ENCODE results near the gene C19orf73. TPM values are rescaled to one million over a fixed set of nuclear protein-coding genes. Genes with fewer than 3 reads are reported as not detected.
A peak's percentile ranks its signal among the peaks of the same experiment; 100 is the strongest.

Gene C19orf73
- total RNA-seq, 4 donors from 2014 or later = 4.9 to 11.2 (median 8.9) TPM

DNA sequence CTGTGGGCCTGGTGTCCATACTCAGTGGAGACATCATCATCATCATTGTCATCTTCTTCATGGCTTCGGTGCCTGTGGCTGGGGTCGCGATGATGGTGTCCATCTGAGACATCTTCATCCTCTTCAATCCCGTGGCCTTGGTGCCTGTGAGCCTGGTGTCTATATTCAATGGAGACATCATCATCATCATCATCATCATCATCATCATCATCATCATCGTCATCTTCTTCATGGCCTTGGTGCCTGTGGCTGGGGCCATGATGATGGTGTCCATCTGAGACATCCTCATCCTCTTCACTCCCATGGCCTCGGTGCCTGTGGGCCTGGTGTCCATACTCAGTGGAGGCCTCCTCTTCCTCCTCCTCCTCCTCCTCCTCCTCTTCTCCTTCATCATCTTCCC lies 35.3 kb upstream of the C19orf73 start:
- intact Hi-C loops (cut with DNase I; ENCODE audit: low total_unique reads) = no loop called here
- TF ChIP-seq POLR2A (IDR thresholded peaks at IDR 0.05) = no peak
- TF ChIP-seq, protein P1, sequence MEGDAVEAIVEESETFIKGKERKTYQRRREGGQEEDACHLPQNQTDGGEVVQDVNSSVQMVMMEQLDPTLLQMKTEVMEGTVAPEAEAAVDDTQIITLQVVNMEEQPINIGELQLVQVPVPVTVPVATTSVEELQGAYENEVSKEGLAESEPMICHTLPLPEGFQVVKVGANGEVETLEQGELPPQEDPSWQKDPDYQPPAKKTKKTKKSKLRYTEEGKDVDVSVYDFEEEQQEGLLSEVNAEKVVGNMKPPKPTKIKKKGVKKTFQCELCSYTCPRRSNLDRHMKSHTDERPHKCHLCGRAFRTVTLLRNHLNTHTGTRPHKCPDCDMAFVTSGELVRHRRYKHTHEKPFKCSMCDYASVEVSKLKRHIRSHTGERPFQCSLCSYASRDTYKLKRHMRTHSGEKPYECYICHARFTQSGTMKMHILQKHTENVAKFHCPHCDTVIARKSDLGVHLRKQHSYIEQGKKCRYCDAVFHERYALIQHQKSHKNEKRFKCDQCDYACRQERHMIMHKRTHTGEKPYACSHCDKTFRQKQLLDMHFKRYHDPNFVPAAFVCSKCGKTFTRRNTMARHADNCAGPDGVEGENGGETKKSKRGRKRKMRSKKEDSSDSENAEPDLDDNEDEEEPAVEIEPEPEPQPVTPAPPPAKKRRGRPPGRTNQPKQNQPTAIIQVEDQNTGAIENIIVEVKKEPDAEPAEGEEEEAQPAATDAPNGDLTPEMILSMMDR (IDR thresholded peaks at IDR 0.05) = no peak
- DNase-seq (ENCODE audit: low spot score in 2 of 2) = no peak
- 88 to 91% methylated on average over 6 of the region's 6 CpGs for WGBS, 2 donors
- H3K4me3 ChIP-seq (ENCODE audit: low read depth, poor library complexity, severe bottlenecking) = no peak overlapping the region

DNA sequence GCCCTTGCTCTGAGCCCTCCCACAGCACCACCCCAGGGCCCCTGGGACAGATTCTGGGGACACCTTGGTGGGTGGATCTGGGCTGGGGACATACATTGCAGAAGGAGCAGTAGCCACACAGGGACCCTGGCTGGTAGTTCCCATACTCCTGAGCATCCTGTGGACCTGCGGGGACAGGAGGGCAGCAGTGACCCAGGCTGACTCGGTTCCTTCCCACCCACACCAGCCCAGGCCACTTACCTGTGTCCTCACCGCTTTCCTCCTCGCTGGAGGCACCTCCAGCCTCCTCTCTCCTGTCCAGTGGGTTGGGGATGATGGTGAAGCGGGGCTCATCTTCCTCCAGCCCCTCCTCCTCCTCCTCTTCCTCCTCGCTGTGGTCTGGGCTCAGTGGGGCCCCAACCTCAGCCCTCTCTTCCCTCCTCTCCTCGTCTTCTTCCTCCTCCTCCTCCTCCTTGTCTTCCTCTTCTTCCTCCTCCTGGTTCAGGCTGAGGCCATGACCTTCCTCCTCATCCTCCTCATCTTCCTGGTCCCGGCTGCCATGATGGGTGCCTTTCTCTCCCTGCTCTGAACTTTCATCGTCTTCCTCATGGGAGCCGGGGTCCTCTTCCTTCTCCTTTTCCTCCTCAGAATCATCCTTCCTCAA lies 34.3 kb upstream of the C19orf73 start:
- intact Hi-C loops (cut with DNase I; ENCODE audit: low total_unique reads) = no loop called here
- no peak for DNase-seq (ENCODE audit: low spot score in 2 of 2)
- no peak overlapping the region for H3K4me3 ChIP-seq (ENCODE audit: low read depth, poor library complexity, severe bottlenecking)
- WGBS, 2 donors = 90 to 93% methylated on average over 10 of the region's 10 CpGs
- no peak for TF ChIP-seq POLR2A (IDR thresholded peaks at IDR 0.05)
- TF ChIP-seq, protein P1 (IDR thresholded peaks at IDR 0.05) = no peak

DNA sequence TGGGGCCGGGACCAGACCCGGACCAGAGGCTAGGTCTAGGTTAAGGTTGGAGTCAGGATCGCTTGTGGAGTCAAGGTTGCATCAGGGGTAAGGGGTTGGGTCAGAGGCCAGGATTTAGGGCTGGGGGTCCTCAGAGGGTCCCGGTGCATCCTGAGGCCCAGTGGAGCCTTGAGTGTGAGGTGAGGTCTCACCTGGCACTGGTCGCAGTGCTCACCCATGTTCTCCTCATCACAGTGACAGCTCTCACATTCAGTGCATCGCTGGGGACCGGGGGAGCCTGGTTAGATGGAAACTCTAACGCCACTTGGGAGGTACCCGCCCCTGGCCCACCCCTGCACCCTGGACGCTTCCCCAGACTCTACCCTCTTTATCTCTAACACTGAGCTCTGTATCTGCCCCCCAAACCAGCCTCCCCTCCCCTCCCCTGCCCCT lies 33.2 kb upstream of the C19orf73 start:
- DNase-seq (ENCODE audit: low spot score in 2 of 2) = no peak
- H3K4me3 ChIP-seq (ENCODE audit: low read depth, poor library complexity, severe bottlenecking) = no peak overlapping the region
- TF ChIP-seq POLR2A (IDR thresholded peaks at IDR 0.05) = no peak
- TF ChIP-seq, protein P1 (IDR thresholded peaks at IDR 0.05) = no peak
- intact Hi-C loops (cut with DNase I; ENCODE audit: low total_unique reads) = no loop called here
- 34 to 39% methylated on average over 10 of the region's 10 CpGs for WGBS, 2 donors

GRCh38 chr19:49151267-49152118 lies 32.5 kb upstream of the C19orf73 start:
- H3K4me3 ChIP-seq (ENCODE audit: low read depth, poor library complexity, severe bottlenecking) = no peak overlapping the region
- intact Hi-C loops (cut with DNase I; ENCODE audit: low total_unique reads) = no loop called here
- TF ChIP-seq, protein P1 (IDR thresholded peaks at IDR 0.05) = no peak
- TF ChIP-seq POLR2A (IDR thresholded peaks at IDR 0.05) = no peak
- peak; percentile 88 to 97 for DNase-seq (ENCODE audit: low spot score in 2 of 2)
- WGBS, 2 donors = 3 to 6% methylated on average over 45 of the region's 45 CpGs

GRCh38 chr19:49150944-49151243 lies 32.0 kb upstream of the C19orf73 start:
- TF ChIP-seq, protein P1 (IDR thresholded peaks at IDR 0.05) = no peak
- no peak for TF ChIP-seq POLR2A (IDR thresholded peaks at IDR 0.05)
- 3 to 4% methylated on average over 14 to 16 of the region's 16 CpGs for WGBS, 2 donors
- intact Hi-C loops (cut with DNase I; ENCODE audit: low total_unique reads) = no loop called here
- peak overlapping the region; percentile 63 for H3K4me3 ChIP-seq (ENCODE audit: low read depth, poor library complexity, severe bottlenecking)
- no peak for DNase-seq (ENCODE audit: low spot score in 2 of 2)

All from lower leg skin (tissue), 4 donors.